HFF-Myc (cell line): Measurements from ENCODE around the gene LSG1.

Source experiments
- DNase-seq: peaks from one replicate; pipeline ENCODE4 v3.0.0-alpha.2; 2011; ENCODE audit warnings: low read depth; ENCODE audit errors: extremely low read depth
- H3K4me3 ChIP-seq: replicated peaks from 2 replicates; pipeline ENCODE4 v1.5.1; 2011; ENCODE audit warnings: low read depth, mild to moderate bottlenecking, control low read depth, low read length
- CTCF ChIP-seq: IDR thresholded peaks from 2 replicates; pipeline ENCODE4 v1.5.1; 2012; ENCODE audit warnings: mild to moderate bottlenecking, low read depth, low read length, control low read depth; ENCODE audit errors: missing control alignments

LSG1 gene

GRCh38 chr3:194592798-194593752 lies 78.9 kb downstream of the LSG1 start:
- TF ChIP-seq CTCF, result no peak
- DNase-seq, result peak; percentile 99

More at GRCh38 chr3:194592798-194593752, 78.9 kb downstream of the LSG1 start:
- no peak overlapping the region for H3K4me3 ChIP-seq
